ENCODE results near the gene NFE2L2.
"Not testable (repeated sequence)": the region's sequence is repeated elsewhere in the genome, so short reads cannot be mapped to it uniquely, and the experiment has no call there.

Gene NFE2L2

GRCh38 chr2:177258059-177258458 lies 6.5 kb downstream of the NFE2L2 start:
- DNase-seq (ENCODE audit: low read depth in 2 of 3, low spot score in 2 of 3) = no peak

GRCh38 chr2:177257471-177257870 lies 7.1 kb downstream of the NFE2L2 start:
- no peak for DNase-seq (ENCODE audit: low read depth in 2 of 3, low spot score in 2 of 3)

- no peak for DNase-seq (ENCODE audit: low read depth in 2 of 3, low spot score in 2 of 3)
Observed at GRCh38 chr2:177256695-177257094, 7.8 kb downstream of the NFE2L2 start.

GRCh38 chr2:177256026-177256425 lies 8.5 kb downstream of the NFE2L2 start:
- no peak for DNase-seq (ENCODE audit: low read depth in 2 of 3, low spot score in 2 of 3)

GRCh38 chr2:177255227-177255601 lies 9.3 kb downstream of the NFE2L2 start:
- DNase-seq (ENCODE audit: low read depth in 2 of 3, low spot score in 2 of 3) = no peak

- no peak for DNase-seq (ENCODE audit: low read depth in 2 of 3, low spot score in 2 of 3)
Observed at GRCh38 chr2:177254433-177255226, 9.9 kb downstream of the NFE2L2 start.

- no peak for DNase-seq (ENCODE audit: low read depth in 2 of 3, low spot score in 2 of 3)
Observed at GRCh38 chr2:177253704-177254103, 10.8 kb downstream of the NFE2L2 start.

GRCh38 chr2:177252808-177253531 lies 11.6 kb downstream of the NFE2L2 start:
- DNase-seq (ENCODE audit: low read depth in 2 of 3, low spot score in 2 of 3) = no peak

GRCh38 chr2:177251165-177251542 lies 13.4 kb downstream of the NFE2L2 start:
- no peak for DNase-seq (ENCODE audit: low read depth in 2 of 3, low spot score in 2 of 3)

- DNase-seq (ENCODE audit: low read depth in 2 of 3, low spot score in 2 of 3) = no peak
Observed at GRCh38 chr2:177250461-177250860, 14.1 kb downstream of the NFE2L2 start.

GRCh38 chr2:177249038-177249437 lies 15.5 kb downstream of the NFE2L2 start:
- DNase-seq (ENCODE audit: low read depth in 2 of 3, low spot score in 2 of 3) = no peak

- no peak for DNase-seq (ENCODE audit: low read depth in 2 of 3, low spot score in 2 of 3)
Observed at GRCh38 chr2:177247693-177248262, 16.7 kb downstream of the NFE2L2 start.

- DNase-seq (ENCODE audit: low read depth in 2 of 3, low spot score in 2 of 3) = not testable (repeated sequence)
Observed at GRCh38 chr2:177246523-177247030, 17.9 kb downstream of the NFE2L2 start.

GRCh38 chr2:177246000-177246399 lies 18.5 kb downstream of the NFE2L2 start:
- DNase-seq (ENCODE audit: low read depth in 2 of 3, low spot score in 2 of 3) = no peak

GRCh38 chr2:177245010-177245422 lies 19.5 kb downstream of the NFE2L2 start:
- DNase-seq (ENCODE audit: low read depth in 2 of 3, low spot score in 2 of 3) = no peak

GRCh38 chr2:177244244-177244771 lies 20.2 kb downstream of the NFE2L2 start:
- no peak for DNase-seq (ENCODE audit: low read depth in 2 of 3, low spot score in 2 of 3)

GRCh38 chr2:177243476-177243875 lies 21.1 kb downstream of the NFE2L2 start:
- DNase-seq (ENCODE audit: low read depth in 2 of 3, low spot score in 2 of 3) = no peak

GRCh38 chr2:177243073-177243472 lies 21.5 kb downstream of the NFE2L2 start:
- no peak for DNase-seq (ENCODE audit: low read depth in 2 of 3, low spot score in 2 of 3)

- DNase-seq (ENCODE audit: low read depth in 2 of 3, low spot score in 2 of 3) = no peak
Observed at GRCh38 chr2:177242121-177242987, 22.2 kb downstream of the NFE2L2 start.

GRCh38 chr2:177241711-177242120 lies 22.8 kb downstream of the NFE2L2 start:
- DNase-seq (ENCODE audit: low read depth in 2 of 3, low spot score in 2 of 3) = no peak

Measured in activated CD8-positive, alpha-beta memory T cell treated with anti-CD3 and anti-CD28 coated beads for 48 hours (primary cell).